Body of pancreas (tissue), 4 donors: ENCODE measurements around the gene S1PR3. TPM values are rescaled to one million over a fixed set of nuclear protein-coding genes. Genes with fewer than 3 reads are reported as not detected.

Experiments
- ATAC-seq: fragments of 150-250 bp; one replicate; pipeline ENCODE4 v1.9.1; 2016
- DNase-seq, 4 donors: peaks; one replicate each; pipeline ENCODE4 v3.0.0-alpha.2; 2019
- H3K27ac ChIP-seq, 4 donors: fragments of 200-600 bp; sonication (generic); 1 replicate in 3 of 4; 2 replicates in 1 of 4; pipeline versions ENCODE4 v1.5.1 to v1.6.1; 2016 to 2019; ENCODE audit warnings: mild to moderate bottlenecking in 1 of 4, mixed read lengths in 1 of 4, moderate library complexity in 1 of 4
- H3K27me3 ChIP-seq, 2 donors: fragments of 200-600 bp; sonication (generic); one replicate each; pipeline ENCODE4 v1.6.0; 2016; ENCODE audit warnings: mild to moderate bottlenecking in 1 of 2
- H3K36me3 ChIP-seq, 2 donors: fragments of 200-600 bp; sonication (generic); replicated peaks in 1 of 2; 2 replicates each; pipeline ENCODE4 v1.5.1; 2016; ENCODE audit warnings: low read depth in 2 of 2; ENCODE audit not compliant: insufficient read depth in 1 of 2
- H3K4me1 ChIP-seq: fragments of 200-600 bp; sonication (generic); one replicate; pipeline ENCODE4 v1.6.0; 2016
- H3K4me3 ChIP-seq, 2 donors: fragments of 200-600 bp; sonication (generic); 1 replicate in 1 of 2; 2 replicates in 1 of 2; pipeline ENCODE4 v1.5.1; 2016 to 2019
- H3K9me3 ChIP-seq, 3 donors: fragments of 200-600 bp; sonication (generic); 1 replicate in 2 of 3; 2 replicates in 1 of 3; pipeline ENCODE4 v1.5.1; 2016
- CTCF ChIP-seq, 7 experiments: fragments of 450-650 bp in 4 of 7; fragments of 200-600 bp in 3 of 7; sonication (generic) in 3 of 7; IDR thresholded peaks; one replicate each; pipeline ENCODE4 v1.5.1; 2016 to 2019; ENCODE audit warnings: antibody characterized with exemption in 7 of 7
- POLR2A ChIP-seq, 3 donors: fragments of 450-650 bp; IDR thresholded peaks; one replicate each; pipeline ENCODE4 v1.6.1; 2016; ENCODE audit warnings: antibody characterized with exemption in 3 of 3, mild to moderate bottlenecking in 2 of 3
- WGBS, 2 donors: methylation state at CpG; one replicate each; pipeline ENCODE4 v1.1.5; 2017; 5-methylcytosine and 5-hydroxymethylcytosine counted together
- intact Hi-C: fragments of 100-400 bp; cut with DNase I; formaldehyde crosslinking; loops from one replicate; pipeline ENCODE4 v1.15.1; 2023
- total RNA-seq, 2 donors: library from RNA; depleted of rRNA; stranded (reverse); fragments of >200 nt; gene quantifications; one replicate each; pipeline ENCODE4 v1.1.0, GENCODE V29; 2016

The S1PR3 gene
- total RNA-seq, 2 donors from 2014 or later = 2.3 to 6.6 TPM

DNA sequence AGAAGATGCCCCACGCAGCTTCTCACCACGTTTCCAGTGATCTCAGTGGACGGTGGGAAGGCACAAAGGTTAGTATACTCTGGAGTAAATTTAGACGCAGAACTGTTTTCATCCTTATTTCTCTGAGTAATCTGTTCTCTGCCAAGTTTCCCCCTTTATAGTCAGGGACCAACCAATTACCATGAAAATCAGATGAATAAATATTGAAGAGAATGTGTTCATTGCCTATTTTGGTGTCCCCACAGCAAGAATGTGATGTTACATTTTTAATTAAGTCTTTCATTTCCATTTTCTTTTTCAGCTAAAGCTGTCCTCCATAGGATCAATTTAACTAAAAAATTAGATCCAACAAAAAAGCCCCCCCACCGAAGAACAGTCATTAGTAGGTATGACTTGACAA is 41.4 kb downstream of the S1PR3 start:
- 61 to 67% methylated on average over 5 of the region's 5 CpGs for WGBS, 2 donors
- no peaks in the 10 kb centered on the region for H3K9me3 ChIP-seq
- no peak for ATAC-seq
- H3K27ac ChIP-seq = no peak overlapping the region
- intact Hi-C loops = no loop called here
- no peaks in the 10 kb centered on the region for H3K36me3 ChIP-seq
- H3K4me1 ChIP-seq = no peaks in the 10 kb centered on the region
- no peak overlapping the region for H3K4me3 ChIP-seq
- no peak for DNase-seq
- H3K27me3 ChIP-seq = no peaks in the 10 kb centered on the region
- TF ChIP-seq CTCF (IDR thresholded peaks at IDR 0.05) (no peak), POLR2A (IDR thresholded peaks at IDR 0.05) (no peak)

DNA sequence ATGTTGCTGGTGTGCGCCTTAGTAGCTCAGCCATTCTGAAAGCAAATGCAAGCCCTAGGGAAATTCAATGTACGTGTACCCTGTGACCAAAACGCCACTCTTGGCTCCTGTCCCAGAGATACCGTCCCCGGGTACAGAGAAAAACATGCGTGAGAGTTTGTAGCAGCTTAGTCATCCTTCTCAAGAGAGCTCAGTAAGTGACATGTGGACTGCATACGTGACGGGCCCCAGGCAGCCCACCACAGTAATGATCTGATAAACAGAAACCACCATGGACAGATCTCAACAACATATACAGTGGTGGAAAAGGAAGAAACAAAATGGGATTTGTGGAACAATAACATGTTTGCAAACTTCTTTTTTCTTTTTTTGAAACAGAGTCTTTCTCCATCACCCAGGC is 45.1 kb downstream of the S1PR3 start:
- no peaks in the 10 kb centered on the region for H3K27me3 ChIP-seq
- H3K4me3 ChIP-seq = no peak overlapping the region
- TF ChIP-seq POLR2A (IDR thresholded peaks at IDR 0.05) (no peak), CTCF (IDR thresholded peaks at IDR 0.05) (no peak)
- no peak overlapping the region for H3K27ac ChIP-seq
- 57 to 69% methylated on average over 8 of the region's 8 CpGs for WGBS, 2 donors
- no peaks in the 10 kb centered on the region for H3K9me3 ChIP-seq
- H3K4me1 ChIP-seq = no peaks in the 10 kb centered on the region
- DNase-seq = peak in 1 of 4 donors; percentile 16
- intact Hi-C loops = no loop called here
- no peaks in the 10 kb centered on the region for H3K36me3 ChIP-seq
- no peak for ATAC-seq

DNA sequence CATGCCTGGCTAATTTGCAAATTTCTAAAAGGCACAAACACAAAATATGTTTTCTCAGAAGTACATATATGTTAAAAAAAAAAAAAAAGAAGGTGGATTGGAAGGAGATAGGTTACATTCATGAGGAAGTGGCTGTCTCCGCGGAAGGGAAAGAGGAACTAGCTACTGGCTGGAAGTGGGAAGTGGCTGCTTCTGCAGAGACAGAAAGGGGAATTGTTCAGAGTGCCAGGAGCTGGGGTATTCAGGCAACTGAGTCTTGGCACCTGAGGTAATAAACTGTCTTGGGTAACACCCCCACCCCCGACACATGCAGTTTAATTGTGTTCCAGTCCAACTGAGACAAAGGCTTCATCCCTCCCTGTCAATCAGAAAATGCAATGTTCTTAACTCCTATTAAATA is 45.6 kb downstream of the S1PR3 start:
- no peaks in the 10 kb centered on the region for H3K9me3 ChIP-seq
- H3K4me3 ChIP-seq = no peak overlapping the region
- WGBS, 2 donors = 58 to 75% methylated on average over 3 of the region's 3 CpGs
- ATAC-seq (no peak), DNase-seq (peak in 1 of 4 donors; percentile 46)
- TF ChIP-seq CTCF (IDR thresholded peaks at IDR 0.05) (no peak), POLR2A (IDR thresholded peaks at IDR 0.05) (no peak)
- intact Hi-C loops = no loop called here
- H3K36me3 ChIP-seq = no peaks in the 10 kb centered on the region
- no peaks in the 10 kb centered on the region for H3K27me3 ChIP-seq
- no peak overlapping the region for H3K27ac ChIP-seq
- H3K4me1 ChIP-seq = no peaks in the 10 kb centered on the region

GRCh38 chr9:89037346-89037745 is 46.1 kb downstream of the S1PR3 start:
- no peaks in the 10 kb centered on the region for H3K36me3 ChIP-seq
- no peak for TF ChIP-seq CTCF (IDR thresholded peaks at IDR 0.05)
- TF ChIP-seq POLR2A (IDR thresholded peaks at IDR 0.05) = no peak
- intact Hi-C loops = no loop called here
- WGBS, 2 donors = 47 to 63% methylated on average over 4 of the region's 4 CpGs
- ATAC-seq (no peak), DNase-seq (no peak)
- H3K4me3 ChIP-seq = no peak overlapping the region
- no peaks in the 10 kb centered on the region for H3K27me3 ChIP-seq
- H3K4me1 ChIP-seq = no peaks in the 10 kb centered on the region
- H3K27ac ChIP-seq = no peak overlapping the region
- H3K9me3 ChIP-seq = no peaks in the 10 kb centered on the region

DNA sequence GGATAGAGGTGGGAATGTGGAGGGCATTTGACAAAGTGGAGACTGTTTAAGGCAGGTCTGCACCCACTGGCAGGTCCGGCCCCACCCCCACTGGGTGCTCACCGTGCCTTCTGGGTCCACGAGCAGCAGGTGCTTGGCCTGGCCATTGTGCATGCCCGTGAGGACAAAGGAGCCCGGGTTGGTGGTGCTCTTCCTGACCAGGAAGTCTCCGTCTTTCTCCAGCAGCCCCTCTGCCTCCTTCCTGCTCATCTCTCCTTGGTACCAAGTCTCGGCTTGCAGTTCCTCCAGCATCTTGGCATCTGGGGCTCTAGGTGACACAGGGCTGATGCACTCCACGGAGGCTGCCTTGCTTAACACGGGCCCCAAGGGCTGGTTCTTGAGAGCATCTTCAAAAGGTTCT is 46.6 kb downstream of the S1PR3 start:
- intact Hi-C loops = no loop called here

More for the DNA sequence above, 46.6 kb downstream of the S1PR3 start:
- H3K4me3 ChIP-seq = no peak overlapping the region
- no peak for DNase-seq
- no peak for ATAC-seq
- no peaks in the 10 kb centered on the region for H3K36me3 ChIP-seq
- WGBS, 2 donors = 83 to 91% methylated on average over 9 of the region's 9 CpGs
- TF ChIP-seq POLR2A (IDR thresholded peaks at IDR 0.05) (no peak), CTCF (IDR thresholded peaks at IDR 0.05) (no peak)
- H3K27ac ChIP-seq = no peak overlapping the region
- H3K4me1 ChIP-seq = no peaks in the 10 kb centered on the region
- no peaks in the 10 kb centered on the region for H3K27me3 ChIP-seq
- H3K9me3 ChIP-seq = no peaks in the 10 kb centered on the region
